Fibroblast of skin of right biceps (primary cell): Measurements from ENCODE around the gene SEC24D.
A peak's percentile ranks its signal among the peaks of the same experiment; 100 is the strongest.
"Not testable (repeated sequence)": the region's sequence is repeated elsewhere in the genome, so short reads cannot be mapped to it uniquely, and the experiment has no call there.

Experiments
- DNase-seq: peaks from one replicate; pipeline ENCODE4 v3.0.0-alpha.2; 2013

The SEC24D gene

DNA sequence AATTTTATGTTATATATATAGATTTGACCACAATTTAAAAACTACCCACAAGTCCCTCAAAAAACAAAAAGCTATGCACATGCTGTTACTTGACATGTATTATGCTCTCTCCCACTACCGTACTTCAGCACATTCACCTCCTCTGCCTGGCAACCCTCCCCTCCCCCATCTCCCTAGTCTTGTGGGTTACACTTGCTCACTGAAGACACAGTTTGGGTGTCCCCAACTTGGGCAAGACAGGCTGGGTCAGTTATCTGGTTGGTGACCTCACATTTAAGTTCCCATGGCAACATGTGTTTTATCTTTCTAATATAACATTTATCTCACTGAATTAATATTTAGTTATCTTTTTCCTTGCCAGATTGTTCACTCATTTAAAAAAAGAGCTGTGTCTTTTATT lies 32.7 kb downstream of the SEC24D start:
- no peak for DNase-seq

DNA sequence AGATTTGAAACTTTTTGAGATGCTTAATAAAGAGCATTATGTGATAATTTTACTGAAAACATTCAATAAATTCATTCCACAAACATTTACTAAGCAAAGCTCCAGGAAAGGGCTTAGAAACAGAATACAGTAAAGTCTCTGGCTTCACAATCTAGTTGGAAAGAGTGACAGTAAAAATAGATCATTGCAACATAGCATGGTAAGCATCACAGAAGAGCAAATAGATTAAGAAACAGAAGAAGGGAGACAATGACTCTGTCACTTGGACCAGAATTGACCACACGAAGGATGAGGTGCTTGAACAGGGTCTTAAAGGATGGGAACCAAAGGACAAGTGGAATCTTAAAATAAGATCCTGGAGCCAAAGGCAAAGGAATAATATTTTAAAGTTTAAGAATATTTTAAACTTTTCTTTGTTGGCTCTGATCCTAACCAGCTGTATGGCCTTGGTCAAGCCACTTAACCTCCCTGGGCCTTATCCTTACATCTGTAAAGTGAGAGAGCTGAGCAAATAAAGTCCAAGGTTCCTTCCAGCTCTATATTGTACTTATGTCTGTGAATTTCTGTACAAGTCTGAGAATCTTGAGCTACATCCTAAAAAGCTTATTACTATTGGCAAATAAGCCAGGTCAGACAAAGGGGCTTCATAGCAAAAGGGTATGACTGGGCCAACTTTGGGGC lies 33.9 kb downstream of the SEC24D start:
- no peak for DNase-seq

DNA sequence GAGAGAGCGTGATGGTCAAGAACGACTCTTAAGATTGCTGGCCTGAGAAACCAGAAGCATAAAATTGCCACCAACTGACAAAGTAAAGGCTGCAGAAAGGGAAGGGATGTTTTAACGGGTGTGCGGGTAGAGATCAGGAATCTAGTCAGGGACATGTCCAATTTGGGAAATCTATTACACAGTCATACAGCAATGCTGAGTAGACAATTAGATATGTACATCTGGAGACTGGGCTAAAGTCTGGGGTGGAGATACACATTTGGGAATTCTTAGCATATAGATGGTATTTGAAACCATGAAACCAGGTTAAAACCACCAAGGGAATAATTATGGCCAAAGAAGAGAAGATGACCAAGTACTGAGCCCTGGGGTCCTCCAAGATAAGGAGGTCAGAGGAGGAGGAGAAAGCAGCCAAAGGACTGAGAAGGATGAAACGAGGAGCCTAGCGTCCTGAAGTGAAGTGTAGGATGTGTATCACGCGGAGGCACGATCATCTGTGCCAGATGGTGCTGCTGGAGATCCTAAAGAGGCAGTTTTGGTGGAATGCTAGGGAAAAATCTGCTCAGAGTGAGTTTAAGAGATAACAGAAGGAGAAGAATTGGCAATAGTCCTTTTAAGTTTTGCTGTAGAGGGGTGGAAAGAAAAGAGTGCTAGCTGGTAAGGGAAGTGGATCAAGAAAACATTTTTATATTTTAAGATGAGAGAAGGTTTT lies 36.5 kb downstream of the SEC24D start:
- no peak for DNase-seq

DNA sequence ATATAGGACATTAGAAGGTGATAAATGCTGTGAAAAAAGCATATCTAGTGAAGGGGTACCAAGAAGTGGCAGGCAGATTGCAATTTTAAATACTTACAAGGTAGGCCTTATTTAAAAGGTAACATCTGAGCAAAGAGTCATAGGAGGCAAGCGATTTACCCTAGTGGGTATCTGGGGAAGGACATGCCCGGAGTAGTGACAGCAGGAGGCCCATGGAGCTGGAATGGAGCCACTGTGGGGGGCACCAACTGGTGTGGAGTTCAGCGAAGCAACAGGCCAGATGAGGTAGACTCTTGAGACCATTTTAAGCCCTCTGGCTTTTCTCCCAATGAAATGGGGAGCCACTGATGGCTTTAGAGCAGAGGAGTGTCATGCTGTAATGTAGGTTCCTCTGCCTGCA lies 37.3 kb downstream of the SEC24D start:
- no peak for DNase-seq

DNA sequence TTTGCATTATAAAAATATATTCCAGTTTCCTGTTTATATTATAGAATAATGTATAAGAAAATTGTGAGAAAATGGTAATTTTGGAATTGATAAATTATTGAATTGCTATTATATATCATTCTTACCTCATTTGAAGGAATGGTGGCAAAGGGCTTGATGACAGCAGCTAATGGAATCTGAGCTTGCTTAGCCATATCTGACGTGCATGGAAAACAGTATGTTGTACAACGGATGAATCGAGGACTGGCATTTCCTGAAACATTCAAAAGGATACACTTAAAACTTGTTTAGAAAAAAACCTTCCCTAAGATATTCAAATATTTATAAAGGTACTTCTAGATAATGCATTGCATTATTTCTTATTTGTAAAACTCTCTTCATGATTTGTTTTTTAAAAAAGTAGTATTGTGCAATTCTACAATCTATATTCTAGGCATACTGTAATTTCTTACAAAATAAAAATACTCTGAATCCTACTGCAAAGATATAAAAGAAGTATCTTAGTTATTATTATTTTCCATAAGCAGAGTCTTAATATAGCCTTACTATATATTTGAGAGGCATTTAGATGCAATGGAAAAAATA lies 38.3 kb downstream of the SEC24D start:
- peak; percentile 39 for DNase-seq

DNA sequence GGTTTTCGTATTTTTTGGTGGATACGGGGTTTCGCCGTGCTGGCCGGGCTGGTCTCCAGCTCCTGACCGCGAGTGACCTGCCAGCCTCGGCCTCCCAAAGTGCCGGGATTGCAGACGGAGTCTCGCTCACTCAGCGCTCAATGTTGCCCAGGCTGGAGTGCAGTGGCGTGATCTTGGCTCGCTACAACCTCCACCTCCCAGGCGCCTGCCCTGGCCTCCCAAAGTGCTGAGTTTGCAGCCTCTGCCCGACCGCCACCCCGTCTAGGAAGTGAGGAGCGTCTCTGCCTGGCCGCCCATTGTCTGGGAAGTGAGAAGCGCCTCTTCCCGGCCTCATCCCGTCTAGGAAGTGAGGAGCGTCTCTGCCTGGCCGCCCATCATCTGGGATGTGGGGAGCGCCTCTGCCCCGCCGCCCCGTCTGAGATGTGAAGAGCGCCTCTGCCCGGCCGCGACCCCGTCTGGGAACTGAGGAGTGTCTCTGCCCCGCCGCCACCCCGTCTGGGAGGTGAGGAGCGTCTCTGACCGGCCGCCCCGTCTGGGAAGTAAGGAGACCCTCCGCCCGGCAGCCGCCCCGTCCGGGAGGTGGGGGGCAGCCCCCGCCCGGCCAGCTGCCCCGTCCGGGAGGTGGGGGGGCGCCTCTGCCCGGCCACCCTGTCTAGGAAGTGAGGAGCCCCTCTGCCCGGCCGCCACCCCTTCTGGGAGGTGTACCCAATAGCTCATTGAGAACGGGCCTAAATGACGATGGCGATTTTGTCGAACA lies 44.1 kb downstream of the SEC24D start:
- DNase-seq = not testable (repeated sequence)

DNA sequence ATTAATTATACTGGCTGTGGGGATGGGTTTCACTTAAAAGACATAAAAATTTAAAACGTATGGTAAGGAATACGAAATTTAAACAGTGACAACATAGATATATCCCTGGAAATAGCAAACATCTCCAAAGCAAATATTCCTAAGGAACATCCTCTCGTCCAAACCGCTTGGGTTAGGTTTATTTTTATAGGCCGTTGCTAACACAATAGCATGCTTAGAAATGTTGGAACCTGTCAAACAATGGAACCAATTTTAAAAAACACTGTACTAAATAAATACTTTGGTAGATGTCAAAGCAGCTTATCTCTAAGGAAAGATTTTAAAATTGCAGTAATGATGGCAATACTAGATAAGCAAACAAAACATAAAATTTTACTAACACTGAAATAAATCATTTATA lies 45.4 kb downstream of the SEC24D start:
- no peak for DNase-seq

DNA sequence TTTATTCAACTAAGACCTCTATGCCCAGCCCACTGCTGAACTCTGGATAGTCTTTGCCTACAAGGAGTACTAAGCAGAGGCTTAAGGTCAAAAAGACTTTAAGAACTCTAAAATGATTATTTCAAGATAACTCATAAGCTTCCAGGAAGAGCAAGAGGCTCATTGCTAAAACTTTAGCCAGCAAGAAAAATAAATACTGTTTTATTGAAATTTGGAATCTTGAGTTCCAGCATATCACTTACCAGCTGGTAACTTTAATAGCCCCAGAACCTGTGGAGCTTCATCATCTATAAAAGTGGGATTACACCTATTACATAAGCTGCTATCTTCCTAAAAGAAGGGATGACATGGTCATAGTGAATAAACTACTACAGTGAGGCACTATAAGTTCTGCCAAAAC lies 47.0 kb downstream of the SEC24D start:
- no peak for DNase-seq

DNA sequence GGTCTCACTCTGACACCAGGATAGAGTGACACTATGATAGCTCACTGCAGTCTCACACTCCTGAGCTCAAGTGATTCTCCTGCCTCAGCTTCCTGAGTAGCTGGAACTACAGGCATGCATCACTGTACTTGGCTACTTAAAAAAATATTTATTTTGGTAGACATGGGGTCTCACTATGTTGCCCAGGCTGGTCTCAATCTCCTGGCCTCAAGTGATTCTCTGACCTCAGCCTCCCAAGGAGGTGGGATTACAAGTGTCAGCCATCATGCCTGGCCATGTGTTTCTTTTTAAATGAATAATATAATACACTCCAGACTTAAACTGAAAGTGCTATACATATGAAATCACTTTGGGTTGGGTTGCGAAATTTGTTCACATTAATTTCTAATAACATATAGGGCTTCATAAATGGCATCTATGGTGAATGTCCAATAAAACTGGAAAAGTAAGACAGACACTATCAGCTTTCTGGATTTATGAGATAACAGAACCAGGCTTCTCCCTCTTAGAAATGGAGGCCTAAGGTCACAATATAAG lies 48.0 kb downstream of the SEC24D start:
- no peak for DNase-seq

DNA sequence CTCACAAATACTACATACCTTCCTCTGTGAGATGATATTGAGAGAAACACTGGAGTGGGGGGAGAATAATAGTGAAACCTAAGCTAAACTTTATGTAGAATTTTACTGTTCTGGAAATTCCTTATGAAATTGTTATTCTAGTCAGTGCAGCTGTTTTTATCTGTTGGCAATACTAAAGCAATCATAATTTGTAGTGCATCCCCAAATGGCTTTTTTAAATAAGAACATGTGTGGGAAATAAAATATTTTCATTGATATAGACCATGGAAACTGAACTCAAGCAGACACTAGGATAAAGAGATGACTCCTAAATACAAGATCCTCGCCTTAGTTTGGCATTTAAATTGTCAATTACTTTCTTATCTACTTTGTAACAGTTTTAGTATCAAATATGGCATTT lies 51.1 kb downstream of the SEC24D start:
- no peak for DNase-seq

DNA sequence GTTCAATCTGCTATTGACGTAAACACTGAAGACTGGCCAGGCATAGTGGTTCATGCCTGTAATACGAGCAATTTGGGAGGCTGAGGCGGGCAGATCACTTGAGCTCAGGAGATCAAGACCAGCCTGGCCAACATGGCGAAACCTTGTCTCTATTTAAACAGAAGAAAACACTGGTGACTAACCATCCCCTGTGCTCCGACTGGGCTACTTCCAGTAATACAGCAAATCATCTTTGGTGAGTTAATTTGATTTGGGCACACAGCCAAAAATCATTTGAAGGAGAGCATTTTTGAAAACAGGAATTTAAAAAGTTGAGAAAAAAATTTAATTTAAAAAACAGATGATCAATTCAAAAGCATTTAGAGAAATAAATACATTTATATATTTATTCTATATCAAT lies 52.0 kb downstream of the SEC24D start:
- peak; percentile 47 for DNase-seq

DNA sequence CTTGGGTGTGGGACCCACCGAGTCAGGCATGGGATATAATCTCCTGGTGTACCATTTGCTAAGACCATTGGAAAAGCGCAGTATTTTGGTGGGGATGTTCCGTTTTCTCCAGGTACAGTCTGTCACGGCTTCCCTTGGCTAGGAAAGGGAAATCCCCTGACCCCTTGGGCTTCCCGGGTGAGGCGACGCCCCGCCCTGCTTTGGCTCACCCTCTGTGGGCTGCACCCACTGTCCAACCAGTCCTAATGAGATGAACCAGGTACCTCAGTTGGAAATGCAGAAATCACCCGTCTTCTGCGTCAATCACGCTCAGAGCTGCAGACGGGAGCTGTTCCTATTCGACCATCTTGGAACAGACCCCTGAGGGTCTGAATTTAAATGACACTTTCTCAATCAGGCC lies 53.0 kb downstream of the SEC24D start:
- DNase-seq = not testable (repeated sequence)

DNA sequence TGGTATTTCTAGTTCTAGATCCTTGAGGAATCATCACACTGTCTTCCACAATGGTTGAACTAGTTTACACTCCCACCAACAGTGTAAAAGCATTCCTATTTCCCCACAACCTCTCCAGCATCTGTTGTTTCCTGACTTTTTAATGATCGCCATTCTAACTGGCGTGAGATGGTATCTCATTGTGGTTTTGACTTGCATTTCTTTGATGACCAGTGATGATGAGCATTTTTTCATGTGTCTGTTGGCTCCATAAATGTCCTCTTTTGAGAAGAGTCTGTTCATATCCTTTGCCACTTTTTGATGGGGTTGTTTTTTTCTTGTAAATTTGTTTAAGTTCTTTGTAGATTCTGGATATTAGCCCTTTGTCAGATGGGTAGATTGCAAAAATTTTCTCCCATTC lies 58.3 kb downstream of the SEC24D start:
- not testable (repeated sequence) for DNase-seq

DNA sequence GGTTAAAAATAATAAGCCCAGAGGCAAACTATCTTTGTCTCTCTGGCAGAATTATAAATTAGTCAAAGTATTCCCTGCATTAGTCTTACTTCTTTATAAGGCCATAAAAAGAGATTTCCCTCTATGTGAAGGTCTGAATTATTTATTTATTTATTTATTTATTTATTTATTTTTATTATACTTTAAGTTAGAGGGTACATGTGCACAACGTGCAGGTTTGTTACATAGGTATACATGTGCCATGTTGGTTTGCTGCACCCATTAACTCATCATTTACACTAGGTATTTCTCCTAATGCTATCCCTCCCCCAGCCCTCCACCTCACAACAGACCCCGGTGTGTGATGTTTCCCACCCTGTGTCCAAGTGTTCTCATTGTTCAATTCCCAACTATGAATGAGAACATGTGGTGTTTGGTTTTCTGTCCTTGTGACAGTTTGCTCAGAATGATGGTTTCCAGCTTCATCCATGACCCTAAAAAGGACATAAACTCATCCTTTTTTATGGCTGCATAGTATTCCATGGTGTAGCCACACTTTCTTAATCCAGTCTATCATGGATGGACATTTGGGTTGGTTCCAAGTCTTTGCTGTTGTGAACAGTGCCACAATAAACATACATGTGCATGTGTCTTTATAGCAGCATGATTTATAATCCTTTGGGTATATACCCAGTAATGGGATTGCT lies 58.8 kb downstream of the SEC24D start:
- DNase-seq = not testable (repeated sequence)

DNA sequence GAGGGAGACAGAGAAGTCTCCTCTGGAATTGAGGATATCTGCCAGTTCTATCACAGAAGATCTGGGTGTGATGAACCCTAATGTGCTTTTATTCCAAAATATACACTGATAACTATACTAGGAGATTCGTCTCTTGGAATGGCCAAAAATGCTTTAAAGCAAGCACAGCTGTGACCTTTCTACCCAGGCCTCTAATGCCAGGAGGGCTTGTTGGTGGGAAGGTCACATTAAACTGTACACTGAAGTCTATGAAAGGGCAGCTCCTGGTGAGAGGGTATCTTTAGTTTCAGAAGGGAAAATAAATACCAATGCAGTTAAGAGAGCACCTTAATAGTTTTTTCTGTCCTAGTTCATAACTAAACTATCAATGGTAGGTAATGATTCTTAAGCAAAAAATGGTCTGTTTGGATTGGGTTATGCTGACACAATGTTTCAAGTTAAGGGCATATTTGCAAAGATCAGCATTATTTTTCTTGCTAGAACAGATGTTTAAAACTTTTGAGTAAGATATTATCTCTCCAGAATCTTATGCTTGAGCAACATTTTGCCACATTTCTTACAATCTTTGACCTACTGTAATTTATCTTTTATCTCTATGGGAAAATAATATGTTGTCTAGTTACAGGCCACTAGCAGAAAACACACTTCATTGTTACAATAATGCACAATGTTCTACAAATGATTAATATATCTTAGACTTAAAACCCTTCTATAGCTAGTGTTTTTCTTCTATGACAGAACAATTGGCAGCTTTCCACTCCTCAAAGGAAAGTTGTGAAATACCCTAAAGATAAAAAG lies 59.6 kb downstream of the SEC24D start:
- DNase-seq = peak; percentile 70

DNA sequence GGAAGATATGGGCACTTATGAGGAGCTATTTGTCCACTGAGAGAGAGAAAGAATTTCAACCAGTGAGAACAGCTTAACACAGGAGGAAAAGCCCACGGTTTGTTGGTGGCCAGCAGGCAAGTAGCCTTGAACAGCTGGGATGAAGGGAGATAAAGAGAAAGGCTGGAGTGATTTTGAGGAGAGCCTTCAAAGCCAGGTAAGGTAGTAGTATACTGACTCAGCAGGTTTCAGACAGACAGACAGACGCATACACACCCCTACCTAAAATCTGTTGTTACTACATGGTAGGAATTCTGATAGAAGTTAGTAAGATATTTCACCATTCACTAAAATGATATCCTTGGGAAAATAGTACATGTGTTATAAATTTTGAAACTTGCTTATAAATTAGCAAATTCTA lies 60.5 kb downstream of the SEC24D start:
- DNase-seq = no peak

DNA sequence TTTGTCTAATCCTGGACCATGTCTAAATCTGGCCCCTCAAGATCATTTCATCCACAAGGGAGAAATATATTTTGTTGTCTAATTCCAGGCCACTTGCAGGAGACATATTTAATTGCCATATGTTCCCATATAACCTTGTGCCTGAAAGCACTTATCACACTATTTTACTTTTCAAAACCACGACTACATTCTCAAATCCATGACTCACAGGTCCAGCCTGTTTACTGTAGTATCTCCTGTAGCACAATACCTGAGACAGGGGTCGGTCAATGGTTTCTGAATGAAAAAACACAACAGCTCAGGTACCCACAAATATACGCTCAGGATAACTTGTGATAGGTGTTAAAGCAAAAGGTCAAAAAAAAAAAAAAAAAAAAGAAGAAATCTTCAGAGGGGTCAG lies 60.9 kb downstream of the SEC24D start:
- peak; percentile 46 for DNase-seq

DNA sequence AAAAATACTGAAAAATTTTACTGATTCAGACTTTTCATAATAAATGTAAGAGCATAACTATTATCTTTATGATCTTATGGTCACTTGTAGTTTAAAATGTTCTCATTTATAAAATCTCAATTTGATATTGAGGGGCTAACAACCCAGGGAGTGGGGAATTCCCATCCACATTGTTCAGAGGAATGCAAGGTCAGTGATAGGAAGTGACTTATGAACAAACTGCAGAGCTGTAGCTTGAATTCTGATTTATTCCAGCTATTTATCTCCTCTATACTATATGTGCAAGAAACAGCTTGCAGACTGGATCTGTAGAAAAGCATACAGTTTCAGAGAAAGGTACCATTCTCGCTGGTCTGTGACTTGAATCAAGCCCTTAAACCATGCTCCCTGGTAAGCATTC lies 61.6 kb downstream of the SEC24D start:
- DNase-seq = no peak

DNA sequence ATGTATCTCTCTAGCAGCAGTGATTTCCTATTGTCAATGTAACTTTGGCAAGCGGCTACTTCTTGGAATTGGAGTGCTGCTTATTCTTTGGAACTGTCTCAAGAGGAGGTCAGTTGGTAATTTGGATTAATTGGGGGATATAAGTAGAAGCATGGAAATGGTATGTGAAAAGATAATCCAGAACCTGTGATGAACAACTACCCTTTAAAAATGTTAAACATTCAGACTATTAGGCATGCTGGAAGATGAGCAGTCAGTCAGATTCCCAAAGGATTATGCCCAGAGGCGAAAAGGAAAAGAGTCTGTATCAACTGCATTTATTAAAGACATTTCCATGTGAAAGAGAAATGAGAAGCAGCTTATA lies 62.5 kb downstream of the SEC24D start:
- DNase-seq = peak; percentile 47

DNA sequence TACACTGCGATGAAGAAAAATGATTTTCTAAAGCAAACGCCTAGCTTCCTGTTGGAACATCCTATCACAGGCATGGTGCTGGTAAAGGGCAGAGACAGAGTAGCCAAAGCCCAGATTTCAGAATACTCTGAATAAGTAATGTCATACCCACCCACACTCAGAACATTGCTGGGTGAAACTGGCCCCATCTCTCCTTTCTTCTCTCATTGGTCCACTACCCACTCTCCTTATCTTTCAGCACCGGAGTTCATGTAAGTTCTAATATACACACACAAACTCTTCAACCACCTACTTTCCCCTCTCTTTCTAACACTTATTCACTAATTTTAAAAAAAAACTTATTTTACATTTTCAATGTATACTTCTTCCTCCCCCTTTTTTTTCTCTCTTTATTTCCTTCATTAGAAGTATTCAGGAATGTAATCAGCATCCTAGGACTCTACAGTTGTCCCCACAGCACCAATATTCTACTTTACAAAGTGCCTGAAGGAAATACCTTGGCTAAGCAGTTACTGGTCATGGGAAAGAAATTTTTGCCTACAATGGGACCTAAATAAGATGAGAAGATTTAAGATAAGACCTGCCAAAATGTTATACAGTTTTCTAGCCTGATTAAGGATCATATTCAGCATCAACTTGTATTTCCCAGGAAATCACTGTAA lies 63.0 kb downstream of the SEC24D start:
- no peak for DNase-seq

DNA sequence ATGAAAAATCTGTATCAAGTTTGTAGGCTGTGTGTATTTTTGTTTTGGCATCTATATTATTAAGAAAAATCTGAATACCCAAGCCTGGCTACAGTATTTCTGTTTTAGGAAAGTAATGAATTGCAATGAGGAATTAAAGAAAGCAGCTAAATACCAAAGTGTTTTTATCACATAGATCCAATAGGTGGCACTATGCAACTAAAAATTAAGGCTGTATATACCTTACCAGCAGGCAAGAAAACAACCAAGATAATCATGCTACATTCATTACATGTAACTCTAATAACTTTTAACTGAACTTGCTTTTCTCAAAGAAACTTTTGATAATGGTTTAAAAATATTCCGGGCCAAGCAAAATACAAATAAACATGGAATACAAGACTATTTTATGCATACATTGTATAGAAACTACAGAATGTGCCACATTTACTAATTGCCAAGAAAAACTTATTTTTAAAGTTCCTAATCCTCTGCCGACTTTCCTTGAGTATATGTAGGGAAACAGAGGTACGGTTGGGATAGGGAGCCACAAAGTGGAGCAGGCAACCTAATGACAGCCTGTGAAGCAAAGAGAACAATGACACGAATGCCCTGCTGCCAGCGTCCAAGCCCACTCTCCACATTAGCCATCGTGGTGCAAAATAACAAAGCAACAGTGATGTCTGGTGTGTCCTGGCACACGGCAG lies 63.7 kb downstream of the SEC24D start:
- peak; percentile 52 for DNase-seq
